Left kidney (tissue), 2 donors: ENCODE measurements around the gene ITGB6. TPM values are rescaled to one million over a fixed set of nuclear protein-coding genes. Genes with fewer than 3 reads are reported as not detected.
"Not testable (repeated sequence)": the region's sequence is repeated elsewhere in the genome, so short reads cannot be mapped to it uniquely, and the experiment has no call there.

Experiments used
- DNase-seq: peaks from one replicate; pipeline ENCODE4 v3.0.0-alpha.2; 2013
- polyA plus RNA-seq: library from polyadenylated mRNA; unstranded; fragments of 120-200 nt; gene quantifications from one replicate; pipeline ENCODE4 v1.2.1, GENCODE V29; 2013; ENCODE audit not compliant: insufficient read length

ITGB6 gene
- polyA plus RNA-seq, 1 donor: 16.7 TPM

DNA sequence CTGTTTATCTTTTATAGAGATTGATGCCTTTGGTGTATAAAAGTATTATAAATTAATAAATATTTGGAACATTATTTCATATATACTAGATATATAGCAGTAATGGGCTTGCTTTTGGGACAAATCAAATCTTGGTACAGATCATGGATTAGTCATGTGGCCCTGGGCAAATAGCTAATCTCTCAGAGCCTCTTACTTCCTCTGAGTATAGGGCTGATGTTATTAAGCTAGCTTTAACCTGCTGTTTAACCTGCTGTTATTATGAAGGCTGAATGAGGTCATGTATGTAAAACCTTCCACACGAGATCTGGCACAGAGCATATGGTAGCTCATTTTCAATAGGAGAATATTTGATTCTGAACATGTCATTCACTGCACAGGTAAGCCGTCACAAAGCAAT is 5.7 kb downstream of the ITGB6 start:
- no peak for DNase-seq

DNA sequence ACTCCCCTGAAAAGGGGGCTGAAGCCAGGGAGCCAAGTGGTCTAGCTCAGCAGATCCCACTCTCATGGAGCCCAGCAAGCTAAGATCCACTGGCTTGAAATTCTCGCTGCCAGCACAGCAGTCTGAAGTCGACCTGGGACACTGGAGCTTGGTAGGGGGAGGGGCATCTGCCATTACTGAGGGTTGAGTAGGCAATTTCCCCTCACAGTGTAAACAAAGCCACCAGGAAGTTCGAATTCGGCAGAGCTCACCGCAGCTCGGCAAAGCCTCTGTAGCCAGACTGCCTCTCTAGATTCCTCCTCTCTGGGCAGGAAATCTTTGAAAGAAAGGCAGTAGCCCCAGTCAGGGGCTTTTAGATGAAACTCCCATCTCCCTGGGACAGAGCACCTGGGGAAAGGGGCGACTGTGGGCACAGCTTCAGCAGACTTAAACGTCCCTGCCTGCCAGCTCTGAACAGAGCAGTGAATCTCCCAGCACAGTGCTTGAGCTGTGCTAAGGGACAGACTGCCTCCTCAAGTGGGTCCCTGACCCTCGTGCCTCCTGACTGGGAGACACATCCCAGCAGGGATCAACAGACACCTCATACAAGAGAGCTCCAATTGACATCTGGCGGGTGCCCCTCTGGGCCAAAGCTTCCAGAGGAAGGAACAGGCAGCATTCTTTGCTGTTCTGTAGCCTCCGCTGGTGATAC is 18.8 kb downstream of the ITGB6 start:
- DNase-seq: not testable (repeated sequence)

- DNase-seq: not testable (repeated sequence)
Observed at GRCh38 chr2:160180690-160181089, 19.4 kb downstream of the ITGB6 start.

DNA sequence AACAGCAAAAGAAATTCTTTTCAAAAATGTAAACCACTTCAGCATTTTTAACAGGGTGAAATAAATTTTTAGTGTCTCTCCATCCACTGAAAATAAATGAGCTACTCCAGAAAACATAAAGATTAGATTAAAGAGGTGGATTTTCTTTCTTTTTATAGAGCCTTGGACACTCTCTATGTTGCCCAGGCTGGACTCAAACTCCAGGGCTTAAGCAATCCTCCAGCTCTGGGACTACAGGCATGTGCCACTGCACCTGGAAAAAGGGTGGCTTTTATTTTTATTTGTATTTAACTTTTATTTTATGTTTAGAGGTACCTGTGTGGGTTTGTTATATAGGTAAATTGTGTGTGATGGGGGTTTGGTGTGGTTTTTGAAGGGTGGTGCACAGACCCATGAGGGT is 19.9 kb downstream of the ITGB6 start:
- no peak for DNase-seq

GRCh38 chr2:160175169-160176134 is 24.6 kb downstream of the ITGB6 start:
- DNase-seq: no peak

GRCh38 chr2:160174322-160174721 is 25.8 kb downstream of the ITGB6 start:
- DNase-seq: no peak

DNA sequence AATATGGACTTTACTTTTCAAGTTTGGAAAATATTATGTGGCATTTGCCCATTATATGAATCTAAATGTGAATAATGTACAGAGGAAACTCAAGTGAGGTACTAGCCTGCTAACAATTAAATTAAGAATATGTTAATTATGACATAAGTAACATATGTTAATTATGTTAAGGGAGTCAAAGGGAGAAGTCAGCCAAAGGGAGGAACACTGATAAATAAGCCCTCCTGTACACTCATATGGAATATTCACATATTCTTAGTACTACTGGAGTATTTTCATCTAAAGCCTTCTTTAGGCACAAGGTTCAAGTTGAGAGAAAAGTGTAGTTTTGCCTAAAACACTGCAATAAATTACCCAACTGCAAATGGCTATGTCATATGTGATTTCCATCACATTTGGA is 30.1 kb downstream of the ITGB6 start:
- no peak for DNase-seq

GRCh38 chr2:160169471-160169870 is 30.6 kb downstream of the ITGB6 start:
- no peak for DNase-seq

- no peak for DNase-seq
Observed at GRCh38 chr2:160168878-160169277, 31.2 kb downstream of the ITGB6 start.

- no peak for DNase-seq
Observed at GRCh38 chr2:160167089-160167740, 32.9 kb downstream of the ITGB6 start.

GRCh38 chr2:160165996-160166395 is 34.1 kb downstream of the ITGB6 start:
- no peak for DNase-seq

DNA sequence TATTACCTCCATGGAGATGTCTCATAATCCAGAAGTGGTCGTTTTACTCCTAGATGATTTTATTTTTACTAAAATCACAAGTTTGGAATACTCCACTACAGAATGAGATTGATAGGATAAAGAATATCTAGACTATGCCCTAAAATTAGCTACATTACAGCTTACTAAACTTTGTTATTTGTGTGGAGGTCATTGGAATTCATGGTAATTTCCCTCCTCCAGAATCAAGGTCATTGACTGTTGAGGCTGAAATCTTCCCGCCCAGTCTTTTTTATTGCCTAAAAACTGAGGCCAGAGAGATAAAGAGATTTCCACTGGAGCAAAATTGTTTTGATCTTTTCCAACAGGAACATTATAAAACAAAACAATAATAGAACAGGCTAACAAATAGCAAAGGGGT is 35.0 kb downstream of the ITGB6 start:
- DNase-seq: no peak

DNA sequence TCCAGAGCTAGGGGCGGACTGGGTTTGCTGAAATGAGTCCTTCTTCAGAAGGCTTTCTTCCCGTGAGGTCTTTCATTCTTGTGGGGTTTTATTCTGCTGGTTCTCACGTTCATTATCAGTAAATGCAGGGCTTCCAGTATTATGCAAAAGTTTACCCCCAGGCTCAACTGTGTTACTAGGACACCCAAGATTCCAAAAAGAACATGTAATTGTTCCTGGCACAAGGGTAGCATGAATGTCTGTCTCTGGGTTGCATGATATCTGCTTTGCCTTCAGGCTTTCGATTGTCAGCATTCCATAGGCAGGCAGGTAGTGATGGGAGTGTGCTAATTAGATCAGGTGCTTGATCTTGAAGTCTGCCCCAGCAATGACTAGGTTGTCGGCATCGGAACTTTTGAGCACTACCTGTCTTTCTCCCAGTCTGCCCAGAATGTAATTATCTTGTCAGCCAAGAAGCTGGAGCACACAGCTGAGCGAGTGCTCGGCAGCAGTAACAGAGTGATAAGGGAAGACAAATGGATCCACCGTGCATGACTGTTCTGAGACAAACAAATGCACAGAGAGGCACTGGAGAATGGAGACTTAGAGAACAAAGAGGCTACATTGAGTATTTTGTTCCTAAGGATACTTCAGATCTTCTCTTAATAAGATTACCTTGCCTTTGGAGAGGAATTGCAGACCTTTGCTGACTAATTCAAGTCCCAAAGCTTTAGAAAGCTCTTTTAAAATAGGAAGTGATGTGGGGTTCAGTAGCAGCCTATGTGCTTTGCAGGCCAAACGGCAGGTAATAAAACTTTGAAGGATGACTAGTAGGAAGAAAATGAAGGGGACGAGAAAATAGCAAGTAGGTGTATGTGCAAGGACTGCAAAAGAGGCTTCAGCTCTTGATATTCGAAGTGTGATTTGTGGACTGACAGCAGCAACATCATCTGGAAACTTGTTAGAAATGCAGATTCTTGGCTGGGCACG is 41.9 kb downstream of the ITGB6 start:
- no peak for DNase-seq

DNA sequence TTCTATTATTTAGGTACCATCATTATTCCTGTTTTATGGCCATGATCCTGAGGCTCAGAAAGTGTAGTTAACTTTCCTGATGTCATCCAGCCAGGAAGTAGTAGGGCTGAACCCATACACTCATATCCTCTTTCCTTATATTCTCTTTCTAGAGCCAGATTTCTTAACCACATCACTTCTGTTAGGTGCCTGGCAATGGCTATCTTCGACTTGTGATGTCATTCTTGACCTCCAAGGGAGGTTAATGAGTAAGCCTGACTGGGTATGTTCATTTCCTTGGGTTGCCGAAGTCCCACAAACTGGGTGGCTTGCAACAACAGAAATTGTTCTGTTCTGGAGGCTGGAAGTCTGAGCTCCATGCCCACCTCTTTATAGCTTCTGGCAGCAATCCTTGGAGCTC is 43.4 kb downstream of the ITGB6 start:
- no peak for DNase-seq

DNA sequence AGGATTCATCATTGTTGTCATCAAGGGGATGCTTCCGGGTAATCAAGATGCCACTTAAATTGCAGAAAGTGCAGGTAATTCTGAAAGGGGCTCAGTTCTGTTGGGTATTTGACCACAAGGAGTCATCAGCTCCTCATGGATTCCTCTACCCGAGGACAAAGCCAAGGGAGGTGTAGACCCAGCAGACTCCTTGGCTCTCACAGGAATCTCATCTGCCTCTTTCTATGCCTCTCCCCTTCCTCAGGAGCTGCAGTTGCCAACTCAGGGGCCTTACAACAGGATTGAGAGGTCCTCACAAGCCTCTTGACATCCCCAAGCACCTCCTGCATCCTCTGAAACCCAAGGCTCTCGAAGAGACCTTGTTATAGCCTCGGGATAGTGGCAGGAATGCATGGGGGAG is 44.0 kb downstream of the ITGB6 start:
- DNase-seq: no peak

GRCh38 chr2:160148419-160148818 is 51.7 kb downstream of the ITGB6 start:
- not testable (repeated sequence) for DNase-seq

DNA sequence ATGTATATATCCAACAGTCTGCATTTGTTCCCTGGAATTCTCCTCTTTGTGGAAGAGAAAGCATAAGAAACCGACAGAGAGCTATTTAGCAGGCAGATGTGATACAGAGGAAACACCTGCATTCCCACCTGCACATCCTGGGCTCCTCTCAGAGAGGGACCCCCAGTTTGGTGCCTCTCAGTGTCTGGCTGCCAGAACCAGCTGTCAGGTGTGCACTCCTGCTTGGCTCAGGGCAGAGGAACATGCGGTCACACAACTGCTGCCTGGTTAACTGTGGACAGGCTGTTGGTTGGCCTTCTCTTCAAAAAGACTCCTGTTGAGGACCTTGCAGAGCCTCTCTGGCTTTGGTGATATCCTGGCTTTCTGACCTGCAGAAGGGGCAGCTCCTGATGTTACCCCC is 54.6 kb downstream of the ITGB6 start:
- no peak for DNase-seq

DNA sequence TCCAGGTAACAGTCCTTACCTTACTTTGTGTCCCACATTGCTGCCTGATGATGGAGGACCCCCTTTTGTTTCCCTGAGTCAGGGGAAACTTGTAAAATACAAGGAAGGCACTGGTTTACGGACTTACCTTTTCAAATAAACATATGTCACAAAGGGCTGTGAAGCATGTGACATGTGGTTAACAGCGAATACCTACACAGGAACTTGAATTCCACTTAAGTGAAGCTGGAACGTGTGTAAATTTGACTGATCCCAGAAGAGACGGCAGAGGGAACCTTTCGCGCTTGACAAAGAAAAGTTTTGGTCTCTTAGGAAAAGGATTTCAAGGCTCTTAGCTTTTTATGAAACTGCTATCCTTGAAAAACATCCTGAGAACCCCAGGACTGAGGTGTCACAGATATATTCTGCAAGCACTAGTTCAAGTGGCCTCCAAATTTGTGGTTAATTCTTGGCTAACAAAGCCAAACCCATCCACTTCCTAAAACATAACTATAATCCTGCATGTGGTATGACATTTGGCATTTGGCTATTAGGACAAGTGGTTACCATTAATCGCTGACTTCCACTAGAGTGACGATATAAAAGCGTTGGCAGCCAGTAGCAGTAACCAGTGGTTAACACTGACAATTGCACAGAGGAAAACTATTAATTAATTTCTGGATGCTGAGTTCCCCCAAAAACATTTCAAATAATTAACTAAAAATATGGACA is 55.6 kb downstream of the ITGB6 start:
- DNase-seq: no peak

DNA sequence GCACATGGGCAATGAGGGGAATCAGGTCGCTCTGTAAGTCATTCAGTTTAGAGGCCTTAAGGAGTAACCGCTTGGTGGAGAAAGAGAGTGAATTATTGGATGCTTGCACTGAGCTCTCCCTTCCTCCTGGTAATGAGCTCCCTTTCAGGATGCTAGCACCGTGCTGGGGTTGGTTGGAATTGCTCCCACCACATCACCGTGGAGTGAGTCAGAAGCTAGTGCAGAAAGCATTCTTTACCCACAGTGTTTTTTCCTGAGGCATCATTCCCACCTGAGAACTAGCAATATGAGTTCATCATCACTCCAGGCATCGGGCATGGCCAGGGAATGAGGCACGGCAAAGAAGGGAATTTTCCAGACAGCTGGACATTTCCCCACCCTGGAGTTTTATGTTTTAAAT is 57.6 kb downstream of the ITGB6 start:
- no peak for DNase-seq

DNA sequence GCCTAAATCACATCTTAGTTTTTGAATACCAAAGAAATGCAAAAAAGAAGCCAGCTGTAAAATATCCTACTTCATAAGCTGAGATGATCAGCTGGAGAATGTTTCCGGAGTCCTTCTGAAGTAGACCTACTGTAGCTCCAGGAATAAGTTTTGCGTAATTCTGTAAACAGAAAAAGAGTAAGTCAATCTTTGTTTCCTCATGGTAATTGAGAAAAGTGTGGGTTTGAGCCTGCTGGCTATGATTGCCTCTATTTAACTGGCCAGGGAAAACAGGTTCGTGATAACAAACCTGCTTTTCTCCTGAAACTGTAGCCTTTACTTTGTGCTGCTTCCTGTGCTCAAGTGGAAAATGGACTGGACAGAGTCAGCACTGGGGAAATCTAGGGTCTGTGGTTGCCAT is 58.2 kb downstream of the ITGB6 start:
- DNase-seq: no peak

DNA sequence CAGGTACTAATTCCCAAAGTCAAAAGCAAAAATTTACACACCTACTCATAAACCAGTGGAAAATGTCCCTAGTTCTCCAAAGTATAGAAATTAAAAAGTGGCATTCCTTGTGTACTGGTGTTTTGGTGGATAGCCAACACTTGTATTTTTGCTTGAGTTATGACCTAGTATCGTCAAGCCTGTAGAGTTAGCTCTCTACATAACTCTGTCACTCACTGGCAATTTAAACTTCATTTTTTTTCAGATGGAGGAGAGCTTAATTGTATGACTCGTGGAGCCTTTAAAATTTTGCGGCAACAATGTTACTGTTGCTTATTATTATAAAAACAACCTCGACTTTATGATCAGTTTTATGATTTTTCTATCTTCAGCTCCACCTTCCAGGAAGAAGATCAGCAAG is 58.7 kb downstream of the ITGB6 start:
- no peak for DNase-seq
